GM12892 (cell line): ENCODE data around the gene FBP2.

ENCODE experiments used
- POLR2A ChIP-seq: IDR thresholded peaks from 2 replicates; pipeline ENCODE4 v1.6.1; 2011; ENCODE audit warnings: low read depth, low read length, control low read depth
- TAF1 ChIP-seq: IDR thresholded peaks from 2 replicates; pipeline ENCODE4 v1.6.1; 2011; ENCODE audit warnings: low read depth, mild to moderate bottlenecking, control low read depth, low read length, borderline replicate concordance

GRCh38 chr9:94619026-94619425 is 25.4 kb upstream of the FBP2 start:
- TF ChIP-seq TAF1, result no peak
- no peak for TF ChIP-seq POLR2A
